Measurements from ENCODE around the gene SLC35A4.

Gene SLC35A4

DNA sequence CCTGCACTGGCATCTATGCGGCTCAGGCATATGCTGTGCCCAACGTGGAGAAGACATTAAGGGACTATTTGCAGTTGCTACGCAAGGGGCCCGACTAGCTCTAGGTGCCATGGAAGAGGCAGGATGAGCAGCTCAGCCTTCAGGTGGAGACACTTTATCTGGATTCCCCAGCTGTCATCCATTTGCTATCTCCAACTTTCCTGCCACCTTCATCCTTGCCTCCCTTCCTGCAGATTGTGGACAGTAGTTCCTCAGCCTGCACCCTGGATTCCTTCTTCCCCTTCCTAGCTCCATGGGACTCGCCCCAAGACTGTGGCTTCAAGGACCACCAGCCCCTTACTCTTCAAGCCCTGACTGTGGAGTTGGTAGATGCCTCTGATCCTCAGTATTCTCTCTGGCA is 2.0 kb downstream of the SLC35A4 start:
- Mint-ChIP-seq H3K4me3 (no peak overlapping the region), H3K4me1 (peaks cover 34% of the 10 kb centered on the region)
- no peak for DNase-seq

DNA sequence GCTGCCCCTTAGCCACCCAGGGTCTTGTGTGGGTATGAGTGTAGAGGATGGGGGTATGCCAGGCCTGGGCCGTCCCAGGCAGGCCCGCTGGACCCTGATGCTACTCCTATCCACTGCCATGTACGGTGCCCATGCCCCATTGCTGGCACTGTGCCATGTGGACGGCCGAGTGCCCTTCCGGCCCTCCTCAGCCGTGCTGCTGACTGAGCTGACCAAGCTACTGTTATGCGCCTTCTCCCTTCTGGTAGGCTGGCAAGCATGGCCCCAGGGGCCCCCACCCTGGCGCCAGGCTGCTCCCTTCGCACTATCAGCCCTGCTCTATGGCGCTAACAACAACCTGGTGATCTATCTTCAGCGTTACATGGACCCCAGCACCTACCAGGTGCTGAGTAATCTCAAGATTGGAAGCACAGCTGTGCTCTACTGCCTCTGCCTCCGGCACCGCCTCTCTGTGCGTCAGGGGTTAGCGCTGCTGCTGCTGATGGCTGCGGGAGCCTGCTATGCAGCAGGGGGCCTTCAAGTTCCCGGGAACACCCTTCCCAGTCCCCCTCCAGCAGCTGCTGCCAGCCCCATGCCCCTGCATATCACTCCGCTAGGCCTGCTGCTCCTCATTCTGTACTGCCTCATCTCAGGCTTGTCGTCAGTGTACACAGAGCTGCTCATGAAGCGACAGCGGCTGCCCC is 2.6 kb downstream of the SLC35A4 start:
- H3K27me3 Mint-ChIP-seq (ENCODE audit: low read depth, poor library complexity), result peaks cover 3% of the 10 kb centered on the region
- no peaks in the 10 kb centered on the region for H3K9me3 Mint-ChIP-seq
- TF ChIP-seq, protein P1, sequence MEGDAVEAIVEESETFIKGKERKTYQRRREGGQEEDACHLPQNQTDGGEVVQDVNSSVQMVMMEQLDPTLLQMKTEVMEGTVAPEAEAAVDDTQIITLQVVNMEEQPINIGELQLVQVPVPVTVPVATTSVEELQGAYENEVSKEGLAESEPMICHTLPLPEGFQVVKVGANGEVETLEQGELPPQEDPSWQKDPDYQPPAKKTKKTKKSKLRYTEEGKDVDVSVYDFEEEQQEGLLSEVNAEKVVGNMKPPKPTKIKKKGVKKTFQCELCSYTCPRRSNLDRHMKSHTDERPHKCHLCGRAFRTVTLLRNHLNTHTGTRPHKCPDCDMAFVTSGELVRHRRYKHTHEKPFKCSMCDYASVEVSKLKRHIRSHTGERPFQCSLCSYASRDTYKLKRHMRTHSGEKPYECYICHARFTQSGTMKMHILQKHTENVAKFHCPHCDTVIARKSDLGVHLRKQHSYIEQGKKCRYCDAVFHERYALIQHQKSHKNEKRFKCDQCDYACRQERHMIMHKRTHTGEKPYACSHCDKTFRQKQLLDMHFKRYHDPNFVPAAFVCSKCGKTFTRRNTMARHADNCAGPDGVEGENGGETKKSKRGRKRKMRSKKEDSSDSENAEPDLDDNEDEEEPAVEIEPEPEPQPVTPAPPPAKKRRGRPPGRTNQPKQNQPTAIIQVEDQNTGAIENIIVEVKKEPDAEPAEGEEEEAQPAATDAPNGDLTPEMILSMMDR (IDR thresholded peaks at IDR 0.05), result no peak
- no peak overlapping the region for H3K4me3 Mint-ChIP-seq
- H3K27ac Mint-ChIP-seq, result no peak overlapping the region
- H3K36me3 Mint-ChIP-seq (ENCODE audit: low read depth), result peaks cover 11% of the 10 kb centered on the region
- no peak for DNase-seq
- H3K4me1 Mint-ChIP-seq, result peaks cover 34% of the 10 kb centered on the region

More for the DNA sequence above, 2.0 kb downstream of the SLC35A4 start:
- TF ChIP-seq, protein P1 (IDR thresholded peaks at IDR 0.05), result no peak
- peaks cover under 1% of the 10 kb centered on the region for H3K27me3 Mint-ChIP-seq (ENCODE audit: low read depth, poor library complexity)
- no peaks in the 10 kb centered on the region for H3K9me3 Mint-ChIP-seq
- H3K27ac Mint-ChIP-seq, result no peak overlapping the region
- H3K36me3 Mint-ChIP-seq (ENCODE audit: low read depth), result peaks cover 11% of the 10 kb centered on the region

DNA sequence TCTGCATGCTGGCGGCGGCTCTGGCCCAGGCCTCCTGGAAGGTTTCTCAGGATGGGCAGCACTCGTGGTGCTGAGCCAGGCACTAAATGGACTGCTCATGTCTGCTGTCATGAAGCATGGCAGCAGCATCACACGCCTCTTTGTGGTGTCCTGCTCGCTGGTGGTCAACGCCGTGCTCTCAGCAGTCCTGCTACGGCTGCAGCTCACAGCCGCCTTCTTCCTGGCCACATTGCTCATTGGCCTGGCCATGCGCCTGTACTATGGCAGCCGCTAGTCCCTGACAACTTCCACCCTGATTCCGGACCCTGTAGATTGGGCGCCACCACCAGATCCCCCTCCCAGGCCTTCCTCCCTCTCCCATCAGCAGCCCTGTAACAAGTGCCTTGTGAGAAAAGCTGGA is 3.2 kb downstream of the SLC35A4 start:
- H3K4me3 Mint-ChIP-seq, result no peak overlapping the region
- no peak overlapping the region for H3K27ac Mint-ChIP-seq
- H3K9me3 Mint-ChIP-seq, result no peaks in the 10 kb centered on the region
- DNase-seq, result no peak
- peaks cover 6% of the 10 kb centered on the region for H3K27me3 Mint-ChIP-seq (ENCODE audit: low read depth, poor library complexity)
- TF ChIP-seq, protein P1 (IDR thresholded peaks at IDR 0.05), result no peak
- peaks cover 29% of the 10 kb centered on the region for H3K4me1 Mint-ChIP-seq
- peaks cover 11% of the 10 kb centered on the region for H3K36me3 Mint-ChIP-seq (ENCODE audit: low read depth)

DNA sequence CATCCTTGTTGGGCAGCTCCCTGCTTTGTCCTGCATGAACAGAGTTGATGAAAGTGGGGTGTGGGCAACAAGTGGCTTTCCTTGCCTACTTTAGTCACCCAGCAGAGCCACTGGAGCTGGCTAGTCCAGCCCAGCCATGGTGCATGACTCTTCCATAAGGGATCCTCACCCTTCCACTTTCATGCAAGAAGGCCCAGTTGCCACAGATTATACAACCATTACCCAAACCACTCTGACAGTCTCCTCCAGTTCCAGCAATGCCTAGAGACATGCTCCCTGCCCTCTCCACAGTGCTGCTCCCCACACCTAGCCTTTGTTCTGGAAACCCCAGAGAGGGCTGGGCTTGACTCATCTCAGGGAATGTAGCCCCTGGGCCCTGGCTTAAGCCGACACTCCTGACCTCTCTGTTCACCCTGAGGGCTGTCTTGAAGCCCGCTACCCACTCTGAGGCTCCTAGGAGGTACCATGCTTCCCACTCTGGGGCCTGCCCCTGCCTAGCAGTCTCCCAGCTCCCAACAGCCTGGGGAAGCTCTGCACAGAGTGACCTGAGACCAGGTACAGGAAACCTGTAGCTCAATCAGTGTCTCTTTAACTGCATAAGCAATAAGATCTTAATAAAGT is 3.9 kb downstream of the SLC35A4 start:
- DNase-seq, result no peak
- peaks cover 23% of the 10 kb centered on the region for H3K4me1 Mint-ChIP-seq
- H3K9me3 Mint-ChIP-seq, result no peaks in the 10 kb centered on the region
- TF ChIP-seq, protein P1 (IDR thresholded peaks at IDR 0.05), result no peak
- peaks cover 6% of the 10 kb centered on the region for H3K27me3 Mint-ChIP-seq (ENCODE audit: low read depth, poor library complexity)
- H3K4me3 Mint-ChIP-seq, result no peak overlapping the region
- no peak overlapping the region for H3K27ac Mint-ChIP-seq
- H3K36me3 Mint-ChIP-seq (ENCODE audit: low read depth), result peaks cover 11% of the 10 kb centered on the region

DNA sequence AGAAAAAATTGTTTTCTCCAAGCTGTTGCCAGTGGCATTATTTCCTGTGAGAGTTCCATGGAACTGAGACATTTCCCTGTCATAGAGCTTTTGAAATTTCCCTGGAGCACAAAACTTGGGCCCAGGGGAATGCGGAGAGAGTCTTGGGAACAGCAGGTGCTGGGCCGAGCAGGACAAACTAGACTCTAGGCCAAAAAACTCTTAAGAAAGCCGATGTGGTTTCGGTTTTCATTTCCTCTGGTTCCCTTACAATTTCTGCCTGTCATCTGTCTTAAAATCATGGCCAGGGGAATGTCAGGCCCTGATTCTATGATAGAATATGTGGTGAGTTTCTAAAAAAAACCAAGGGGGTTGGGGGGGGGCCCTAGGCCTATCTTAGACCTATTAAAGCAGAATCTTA is 4.6 kb downstream of the SLC35A4 start:
- Mint-ChIP-seq H3K4me3 (no peak overlapping the region), H3K9me3 (no peaks in the 10 kb centered on the region), H3K4me1 (peaks cover 17% of the 10 kb centered on the region), H3K27me3 (ENCODE audit: low read depth, poor library complexity) (peaks cover 6% of the 10 kb centered on the region), H3K36me3 (ENCODE audit: low read depth) (peaks cover 11% of the 10 kb centered on the region), H3K27ac (no peak overlapping the region)
- TF ChIP-seq, protein P1 (IDR thresholded peaks at IDR 0.05), result no peak
- no peak for DNase-seq

DNA sequence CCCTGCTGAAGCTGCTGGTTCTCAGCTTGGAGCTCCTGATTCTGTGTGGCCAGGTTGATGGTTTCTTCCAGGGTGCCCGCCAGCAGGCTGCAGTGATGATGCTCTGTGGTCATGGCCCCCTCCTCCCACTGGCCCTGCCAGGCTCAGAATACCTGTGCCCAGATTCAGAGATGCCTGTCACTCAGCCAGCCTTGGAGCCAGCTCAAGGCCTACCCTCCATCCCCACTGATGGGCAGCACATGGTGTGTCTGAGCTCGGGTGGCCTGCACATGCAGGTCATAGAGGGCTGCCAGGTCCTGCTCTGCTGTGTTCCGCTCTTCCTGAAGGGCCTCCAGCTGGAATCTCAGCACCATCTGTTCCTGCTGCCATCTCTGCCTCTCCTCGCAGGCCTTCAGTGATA is 5.4 kb downstream of the SLC35A4 start:
- Mint-ChIP-seq H3K4me3 (no peak overlapping the region), H3K4me1 (peaks cover 12% of the 10 kb centered on the region), H3K9me3 (no peaks in the 10 kb centered on the region), H3K27me3 (ENCODE audit: low read depth, poor library complexity) (peaks cover 11% of the 10 kb centered on the region), H3K27ac (no peak overlapping the region), H3K36me3 (ENCODE audit: low read depth) (peaks cover 11% of the 10 kb centered on the region)
- DNase-seq, result no peak
- TF ChIP-seq, protein P1 (IDR thresholded peaks at IDR 0.05), result no peak

Measured in nephron progenitor cell (in vitro differentiated cells).